HG03095 (cell line): ENCODE results near the gene ADCY4.

ENCODE experiments used
- ATAC-seq: cut with Tn5 transposase; IDR thresholded peaks from one replicate; pipeline ENCODE4 v1.9.1; 2021; ENCODE audit warnings: moderate library complexity; ENCODE audit not compliant: unreplicated experiment

ADCY4 gene

DNA sequence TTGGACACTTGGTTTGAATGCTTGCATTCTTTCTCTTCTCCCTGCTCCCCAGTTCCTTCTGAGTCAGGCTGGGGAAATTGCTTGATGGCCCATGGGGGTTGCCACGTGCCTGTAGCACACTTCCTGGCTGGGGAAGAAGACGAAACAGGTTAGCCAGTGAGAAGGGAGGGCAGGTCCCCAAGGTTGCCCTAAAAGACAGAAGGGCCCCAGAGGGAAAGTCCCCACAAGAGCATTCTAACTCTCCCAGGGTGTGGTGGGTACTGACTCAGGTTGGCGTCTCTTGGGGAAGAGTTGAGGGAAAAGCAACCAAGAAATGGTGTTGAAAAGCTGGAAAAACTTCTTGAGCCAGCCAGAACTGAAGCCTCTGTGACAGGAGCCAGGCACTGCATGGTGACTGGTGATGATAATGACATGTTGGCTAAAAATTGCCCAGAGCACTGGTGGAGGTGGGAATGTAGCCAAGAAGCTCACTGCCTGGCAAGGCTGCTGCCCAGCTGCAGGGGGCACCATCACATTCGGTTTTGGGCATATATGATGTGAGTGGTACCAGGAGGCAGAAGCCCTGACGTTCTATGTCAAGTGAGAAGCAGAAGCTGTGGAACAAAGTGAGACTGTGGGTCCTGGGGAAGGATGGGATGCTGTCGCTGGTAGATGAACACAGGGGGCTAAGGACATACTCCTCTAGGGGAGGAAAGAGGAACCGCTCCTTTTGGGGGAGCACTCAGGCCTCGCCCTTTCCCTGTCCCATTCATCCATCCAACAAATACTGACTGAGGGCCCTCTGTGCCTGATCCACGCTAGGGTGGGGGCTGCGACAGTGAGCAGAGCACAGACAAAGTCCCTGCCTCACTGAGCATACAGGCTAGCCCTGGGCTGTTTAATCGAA lies 55.3 kb downstream of the ADCY4 start:
- ATAC-seq, result no peak

DNA sequence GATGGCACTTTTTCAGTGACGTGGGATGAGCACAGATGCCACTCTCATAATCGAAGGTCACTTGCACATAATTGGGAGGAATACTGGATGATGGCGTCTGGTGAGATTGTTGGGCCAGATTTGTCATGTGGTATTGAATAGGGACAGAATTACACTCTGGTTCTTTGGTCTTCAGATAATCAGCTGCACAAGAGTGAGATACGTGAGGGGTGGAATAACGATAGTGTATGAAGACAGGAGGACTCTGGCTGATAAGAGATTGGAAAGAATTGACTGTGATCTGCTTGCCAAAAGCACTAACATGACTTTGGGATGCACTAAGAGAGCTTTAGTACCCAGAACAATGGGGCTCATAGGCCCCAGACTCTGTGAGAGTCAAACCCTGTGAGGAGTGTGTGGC lies 56.4 kb downstream of the ADCY4 start:
- no peak for ATAC-seq

DNA sequence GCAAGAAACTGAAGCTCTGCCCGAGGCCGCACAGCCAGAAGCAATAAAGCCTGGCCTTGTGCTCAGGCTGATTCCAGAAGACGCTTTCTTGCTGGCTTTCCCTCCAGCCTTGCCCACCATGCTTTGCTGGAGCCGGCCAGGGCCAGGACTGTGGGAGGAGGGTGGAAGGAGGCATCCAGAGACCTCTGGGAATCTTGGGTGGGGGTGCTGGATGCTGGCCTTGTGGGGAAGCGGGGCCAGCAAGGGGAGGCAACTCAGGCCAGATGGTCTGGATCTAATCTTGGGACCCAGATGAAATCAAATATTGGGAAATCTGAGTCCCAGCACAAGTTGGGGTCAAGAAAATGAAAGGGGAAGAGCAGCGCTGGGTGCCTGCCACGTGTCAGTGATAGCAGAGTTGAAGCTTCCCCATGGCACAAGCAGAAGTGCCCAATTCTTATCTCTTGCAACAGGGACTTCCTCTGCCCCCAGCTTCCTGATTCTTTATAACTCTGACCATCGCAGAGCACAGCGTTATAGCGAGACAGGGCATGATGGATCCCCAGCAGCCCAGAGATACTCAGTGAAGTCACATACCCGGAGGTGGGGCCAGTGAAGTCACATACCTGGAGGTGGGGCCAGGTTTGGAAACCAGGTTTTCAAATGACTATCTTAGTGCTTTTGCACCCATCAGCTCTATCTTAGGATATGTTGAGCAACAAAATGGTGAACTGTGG lies 57.1 kb downstream of the ADCY4 start:
- no peak for ATAC-seq

GRCh38 chr14:24277071-24277470 lies 57.8 kb downstream of the ADCY4 start:
- no peak for ATAC-seq

DNA sequence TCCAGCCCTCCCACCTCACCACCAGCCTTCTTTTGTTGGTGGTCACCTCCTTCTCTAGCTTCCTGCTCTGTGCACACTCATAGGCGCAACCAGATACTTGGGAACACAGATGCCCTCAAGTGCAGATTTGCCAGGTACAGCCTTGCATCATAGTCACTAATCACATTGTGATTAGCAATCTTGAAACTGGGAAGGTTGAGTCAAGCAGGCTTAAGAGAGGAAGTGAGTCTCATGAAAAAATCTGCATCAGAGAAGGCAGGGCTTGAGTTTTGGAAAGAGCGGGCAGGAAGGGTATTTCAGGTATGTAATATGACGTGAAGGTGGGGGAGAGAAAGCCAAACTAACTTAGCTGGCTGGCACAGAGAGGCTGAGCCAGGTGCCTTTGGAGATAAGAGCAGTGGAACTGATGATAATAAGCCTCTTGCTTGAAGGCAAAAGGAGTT lies 60.7 kb downstream of the ADCY4 start:
- peak; percentile 47 for ATAC-seq

GRCh38 chr14:24273422-24273998 lies 61.4 kb downstream of the ADCY4 start:
- no peak for ATAC-seq

GRCh38 chr14:24272467-24272866 lies 62.4 kb downstream of the ADCY4 start:
- no peak for ATAC-seq

DNA sequence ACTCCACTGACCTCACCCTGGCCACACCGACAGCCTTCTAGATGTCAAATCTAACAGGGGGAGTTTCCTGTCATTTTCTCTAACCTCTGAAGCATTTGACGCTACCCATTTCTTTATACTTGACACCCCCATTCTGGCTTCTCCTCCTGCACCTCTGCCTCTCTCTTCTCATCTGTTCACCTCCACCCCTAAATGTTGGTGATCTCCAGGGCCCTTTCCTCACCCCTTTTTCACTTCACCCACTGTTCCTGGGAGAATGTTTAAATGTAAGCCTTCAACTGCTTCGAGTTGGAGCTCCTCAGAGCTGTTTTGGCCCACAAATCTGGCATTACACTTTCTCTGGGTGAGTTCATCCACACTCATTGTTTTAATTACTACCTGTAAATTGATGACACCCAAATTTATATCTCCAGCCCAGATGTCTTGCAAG lies 63.0 kb downstream of the ADCY4 start:
- no peak for ATAC-seq

- ATAC-seq, result peak; percentile 76
Measured at GRCh38 chr14:24271134-24271833, 63.6 kb downstream of the ADCY4 start, which contains the start of gene RABGGTA. Gene RABGGTA (minus strand): TSS chr14:24271597. CDS start chr14:24271115, 482 bp downstream.

GRCh38 chr14:24270537-24271133 lies 64.2 kb downstream of the ADCY4 start:
- no peak for ATAC-seq

DNA sequence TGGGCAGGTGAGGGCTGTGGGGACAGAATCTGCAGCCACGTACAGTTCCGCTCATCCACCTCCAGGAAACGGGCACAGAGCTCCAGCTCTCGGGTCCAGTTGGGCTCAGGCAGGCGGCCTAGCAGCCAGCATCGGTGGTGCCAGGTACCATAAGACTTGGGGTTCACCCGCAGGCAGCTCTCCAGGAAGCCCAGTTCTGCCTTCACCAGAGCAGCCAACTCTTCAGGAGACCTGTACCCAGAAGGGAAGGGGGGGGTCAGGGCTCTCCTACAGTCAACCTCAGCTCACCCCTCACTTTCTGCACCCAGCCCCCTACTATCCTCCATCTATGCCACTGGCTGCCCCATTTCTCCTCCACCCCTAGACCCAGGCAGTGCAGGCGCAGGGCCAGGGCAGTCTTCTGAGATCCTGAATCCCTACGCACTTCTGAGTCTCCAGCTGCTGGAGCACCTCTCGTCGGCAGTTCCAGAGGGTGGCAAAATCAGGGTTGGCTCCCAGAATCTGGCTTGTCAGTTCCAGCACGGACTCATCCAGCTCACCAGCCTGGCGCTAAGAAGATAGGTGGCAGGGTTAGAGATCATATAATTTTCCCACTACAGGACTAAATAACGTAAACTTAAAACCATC lies 64.8 kb downstream of the ADCY4 start:
- no peak for ATAC-seq

DNA sequence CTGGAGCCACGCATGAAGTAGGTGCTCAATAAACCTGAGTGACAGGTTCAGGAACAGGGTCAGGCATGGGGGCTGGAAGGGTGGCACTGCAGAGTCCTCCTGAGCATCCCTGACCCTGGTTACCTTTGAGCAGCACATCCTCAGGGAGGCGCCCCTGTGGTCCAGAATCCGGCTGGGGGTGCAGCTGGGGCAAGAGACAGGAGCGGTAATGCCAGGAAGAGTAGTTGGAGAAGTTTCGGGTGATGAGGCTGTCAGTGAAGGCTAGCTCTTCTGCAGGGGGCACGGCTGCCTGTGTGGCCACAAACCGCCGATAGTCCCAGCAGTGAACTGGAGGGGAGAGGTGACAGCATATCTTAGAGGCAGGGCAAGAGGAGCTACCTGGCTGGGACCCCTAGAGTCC lies 65.5 kb downstream of the ADCY4 start:
- no peak for ATAC-seq
